Right renal pelvis (tissue), 4 donors: ENCODE data around the gene KIAA0319L. TPM values are rescaled to one million over a fixed set of nuclear protein-coding genes. Genes with fewer than 3 reads are reported as not detected.

Experiments
- DNase-seq, 4 donors: peaks; one replicate each; pipeline ENCODE4 v3.0.0-alpha.2; 2013; ENCODE audit warnings: low read depth in 4 of 4, low spot score in 3 of 4, missing footprints in 1 of 4
- polyA plus RNA-seq, 4 donors: library from polyadenylated mRNA; unstranded; fragments of 120-200 nt; gene quantifications; one replicate each; pipeline ENCODE4 v1.2.1, GENCODE V29; 2013; ENCODE audit not compliant: insufficient read length in 4 of 4

The KIAA0319L gene
- polyA plus RNA-seq, 4 donors: 59.4 to 64.4 (median 60.6) TPM

GRCh38 chr1:35406103-35406502, 151.1 kb downstream of the KIAA0319L start:
- no peak for DNase-seq

- DNase-seq: no peak
Observed at GRCh38 chr1:35401049-35401448, 156.2 kb downstream of the KIAA0319L start.

GRCh38 chr1:35398739-35399138, 158.5 kb downstream of the KIAA0319L start:
- no peak for DNase-seq

- no peak for DNase-seq
Observed at GRCh38 chr1:35394386-35394785, 162.8 kb downstream of the KIAA0319L start.

GRCh38 chr1:35390600-35391494, 166.4 kb downstream of the KIAA0319L start:
- no peak for DNase-seq

- no peak for DNase-seq
Observed at GRCh38 chr1:35386959-35387358, 170.2 kb downstream of the KIAA0319L start.

- DNase-seq: no peak
Observed at GRCh38 chr1:35386290-35386689, 170.9 kb downstream of the KIAA0319L start.

Other genes starting within 250 kb of the KIAA0319L start
- 10 to 100 TPM; 15.7 to 21.6 (median 17.5) TPM for gene NCDN, start 396 bp upstream of the KIAA0319L start, polyA plus RNA-seq
- 1 to 10 TPM in 1 of 4 donors, under 1 TPM in 3; 0.79 to 1.1 (median 0.95) TPM for gene TFAP2E, start 15.9 kb upstream of the KIAA0319L start, polyA plus RNA-seq
- gene PSMB2, start 84.1 kb upstream of the KIAA0319L start, polyA plus RNA-seq: 10 to 100 TPM; 83.1 to 94.8 (median 90.1) TPM
- 1 to 10 TPM; 8.3 to 9.8 (median 8.7) TPM for gene C1orf216, start 161.5 kb upstream of the KIAA0319L start, polyA plus RNA-seq
- 10 to 100 TPM; 10.8 to 13.7 (median 12.0) TPM for gene CLSPN, start 212.6 kb upstream of the KIAA0319L start, polyA plus RNA-seq